ENCODE data around the gene ERC2.

The ERC2 gene

GRCh38 chr3:55823829-55824228 lies 644.4 kb downstream of the ERC2 start:
- TF ChIP-seq CTCF (IDR thresholded peaks at IDR 0.05; ENCODE audit: low read length) = no peak
- TF ChIP-seq EZH2 (IDR thresholded peaks at IDR 0.05; ENCODE audit: borderline replicate concordance, low read length) = no peak
- no peak overlapping the region for H3K4me2 ChIP-seq (ENCODE audit: low read length)
- H3K27ac ChIP-seq (ENCODE audit: low read depth, low read length, poor library complexity, severe bottlenecking) = no peak overlapping the region
- H3K4me1 ChIP-seq (ENCODE audit: insufficient read depth, low read length, severe bottlenecking) = peaks cover 4% of the 10 kb centered on the region
- no peaks in the 10 kb centered on the region for H3K9me3 ChIP-seq (ENCODE audit: low read length)
- H3F3A ChIP-seq (ENCODE audit: insufficient read depth, low read length) = no peaks in the 10 kb centered on the region
- H3K9ac ChIP-seq (ENCODE audit: low read length) = no peak overlapping the region
- no peaks in the 10 kb centered on the region for H4K20me1 ChIP-seq (ENCODE audit: insufficient read depth, low read length)
- no peak overlapping the region for H2AFZ ChIP-seq (ENCODE audit: low read length)
- no peaks in the 10 kb centered on the region for H3K9me2 ChIP-seq (ENCODE audit: low read depth, low read length)
- H3K36me3 ChIP-seq (ENCODE audit: insufficient read depth, low read length) = no peaks in the 10 kb centered on the region
- no peaks in the 10 kb centered on the region for H3K27me3 ChIP-seq (ENCODE audit: insufficient read depth, low read length)
- H3K4me3 ChIP-seq (ENCODE audit: low read depth, low read length, poor library complexity, severe bottlenecking) = no peak overlapping the region
- no peaks in the 10 kb centered on the region for H3K79me2 ChIP-seq (ENCODE audit: insufficient read depth, low read length)

- no peak overlapping the region for H3K4me3 ChIP-seq (ENCODE audit: low read depth, low read length, poor library complexity, severe bottlenecking)
- no peaks in the 10 kb centered on the region for H3K9me3 ChIP-seq (ENCODE audit: low read length)
- H3K4me2 ChIP-seq (ENCODE audit: low read length) = no peak overlapping the region
- no peak overlapping the region for H3K27ac ChIP-seq (ENCODE audit: low read depth, low read length, poor library complexity, severe bottlenecking)
- H2AFZ ChIP-seq (ENCODE audit: low read length) = no peak overlapping the region
- no peaks in the 10 kb centered on the region for H3K79me2 ChIP-seq (ENCODE audit: insufficient read depth, low read length)
- H3F3A ChIP-seq (ENCODE audit: insufficient read depth, low read length) = no peaks in the 10 kb centered on the region
- H3K4me1 ChIP-seq (ENCODE audit: insufficient read depth, low read length, severe bottlenecking) = peaks cover 4% of the 10 kb centered on the region
- H4K20me1 ChIP-seq (ENCODE audit: insufficient read depth, low read length) = no peaks in the 10 kb centered on the region
- no peaks in the 10 kb centered on the region for H3K36me3 ChIP-seq (ENCODE audit: insufficient read depth, low read length)
- H3K9me2 ChIP-seq (ENCODE audit: low read depth, low read length) = no peaks in the 10 kb centered on the region
- no peak overlapping the region for H3K9ac ChIP-seq (ENCODE audit: low read length)
- TF ChIP-seq CTCF (IDR thresholded peaks at IDR 0.05; ENCODE audit: low read length) = no peak
- TF ChIP-seq EZH2 (IDR thresholded peaks at IDR 0.05; ENCODE audit: borderline replicate concordance, low read length) = no peak
- H3K27me3 ChIP-seq (ENCODE audit: insufficient read depth, low read length) = no peaks in the 10 kb centered on the region
Observed at GRCh38 chr3:55823001-55823400, 645.3 kb downstream of the ERC2 start.

DNA sequence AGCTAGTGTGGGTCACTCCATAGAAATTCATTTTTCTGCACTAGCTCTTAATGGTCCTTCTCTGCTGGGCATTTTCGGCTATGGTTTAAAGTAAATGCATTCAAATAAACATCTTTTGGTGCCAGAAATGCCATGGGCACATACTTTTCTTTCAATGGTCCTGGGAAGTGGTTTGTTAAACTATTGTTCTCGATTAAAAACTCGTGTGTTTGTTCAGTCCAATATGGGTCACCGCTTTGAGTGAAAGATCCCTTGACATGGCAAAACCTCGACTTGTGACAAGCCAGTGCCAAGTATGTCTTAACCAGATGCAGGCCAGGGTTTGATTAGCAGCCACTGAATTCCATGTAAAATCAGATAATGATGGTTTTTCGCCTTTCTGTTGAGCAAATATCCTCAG lies 649.3 kb downstream of the ERC2 start:
- TF ChIP-seq EZH2 (IDR thresholded peaks at IDR 0.05; ENCODE audit: borderline replicate concordance, low read length) (no peak), CTCF (IDR thresholded peaks at IDR 0.05; ENCODE audit: low read length) (no peak)
- H3K36me3 ChIP-seq (ENCODE audit: insufficient read depth, low read length) = no peaks in the 10 kb centered on the region
- no peaks in the 10 kb centered on the region for H3K9me2 ChIP-seq (ENCODE audit: low read depth, low read length)
- no peaks in the 10 kb centered on the region for H3K79me2 ChIP-seq (ENCODE audit: insufficient read depth, low read length)
- H3K9me3 ChIP-seq (ENCODE audit: low read length) = no peaks in the 10 kb centered on the region
- H3K4me1 ChIP-seq (ENCODE audit: insufficient read depth, low read length, severe bottlenecking) = peaks cover 24% of the 10 kb centered on the region
- no peak overlapping the region for H3K4me3 ChIP-seq (ENCODE audit: low read depth, low read length, poor library complexity, severe bottlenecking)
- no peak overlapping the region for H3K4me2 ChIP-seq (ENCODE audit: low read length)
- no peaks in the 10 kb centered on the region for H4K20me1 ChIP-seq (ENCODE audit: insufficient read depth, low read length)
- no peak overlapping the region for H3K27ac ChIP-seq (ENCODE audit: low read depth, low read length, poor library complexity, severe bottlenecking)
- no peaks in the 10 kb centered on the region for H3K27me3 ChIP-seq (ENCODE audit: insufficient read depth, low read length)
- H3F3A ChIP-seq (ENCODE audit: insufficient read depth, low read length) = no peaks in the 10 kb centered on the region
- no peak overlapping the region for H2AFZ ChIP-seq (ENCODE audit: low read length)
- H3K9ac ChIP-seq (ENCODE audit: low read length) = no peak overlapping the region
